ENCODE data around the gene FILIP1L. TPM values are rescaled to one million over a fixed set of nuclear protein-coding genes. Genes with fewer than 3 reads are reported as not detected.

The FILIP1L gene
- total RNA-seq, 1 experiment from 2014 or later, result 15.5 TPM

GRCh38 chr3:99981138-99981537 is 133.2 kb downstream of the FILIP1L start:
- Mint-ChIP-seq H3K36me3 (ENCODE audit: insufficient read depth, unreplicated experiment) (no peaks in the 10 kb centered on the region), H3K4me1 (ENCODE audit: low read depth, unreplicated experiment) (peaks cover 19% of the 10 kb centered on the region), H3K4me3 (ENCODE audit: unreplicated experiment) (no peak overlapping the region), H3K27me3 (ENCODE audit: insufficient read depth, unreplicated experiment) (no peaks in the 10 kb centered on the region), H3K9me3 (ENCODE audit: unreplicated experiment) (no peaks in the 10 kb centered on the region), H3K27ac (ENCODE audit: unreplicated experiment) (no peak overlapping the region)
- H3K27me3 ChIP-seq (replicated peaks; ENCODE audit: control insufficient read depth, insufficient read depth, low read length), result no peaks in the 10 kb centered on the region
- no peaks in the 10 kb centered on the region for H3K9me3 ChIP-seq
- intact Hi-C loops (cut with micrococcal nuclease; ENCODE audit: unreplicated experiment), result no loop called here
- no peak for TF ChIP-seq CTCF (IDR thresholded peaks at IDR 0.05; ENCODE audit: insufficient read depth in 1 of 2, low read depth in 1 of 2, low read length in 1 of 2, severe bottlenecking in 1 of 2, unreplicated experiment in 1 of 2)
- ChIA-PET POLR2A (no interaction called here), CTCF (no interaction called here)
- BruUV-seq (replicated peaks), result no TSS peak
- H3K36me3 ChIP-seq (ENCODE audit: control insufficient read depth, insufficient read depth, low read length), result no peaks in the 10 kb centered on the region
- H3K4me1 ChIP-seq, result peaks cover 17% of the 10 kb centered on the region
- DNase-seq, result no peak
- H3K4me3 ChIP-seq (ENCODE audit: low read depth, low read length), result no peak overlapping the region

- BruUV-seq (replicated peaks), result no TSS peak
These were observed 133.7 kb downstream of the FILIP1L start for GRCh38 chr3:99980606-99981005.

GRCh38 chr3:99978221-99978620 is 136.1 kb downstream of the FILIP1L start:
- peaks cover 11% of the 10 kb centered on the region for H3K4me1 Mint-ChIP-seq (ENCODE audit: low read depth, unreplicated experiment)
- no peaks in the 10 kb centered on the region for H3K27me3 Mint-ChIP-seq (ENCODE audit: insufficient read depth, unreplicated experiment)
- H3K9me3 Mint-ChIP-seq (ENCODE audit: unreplicated experiment), result no peaks in the 10 kb centered on the region
- no peaks in the 10 kb centered on the region for H3K9me3 ChIP-seq
- no TSS peak for BruUV-seq (replicated peaks)
- H3K36me3 ChIP-seq (ENCODE audit: control insufficient read depth, insufficient read depth, low read length), result no peaks in the 10 kb centered on the region
- TF ChIP-seq CTCF (IDR thresholded peaks at IDR 0.05; ENCODE audit: insufficient read depth in 1 of 2, low read depth in 1 of 2, low read length in 1 of 2, severe bottlenecking in 1 of 2, unreplicated experiment in 1 of 2), result no peak
- CTCF ChIA-PET, result no interaction called here
- H3K36me3 Mint-ChIP-seq (ENCODE audit: insufficient read depth, unreplicated experiment), result no peaks in the 10 kb centered on the region
- intact Hi-C loops (cut with micrococcal nuclease; ENCODE audit: unreplicated experiment), result no loop called here
- no peak overlapping the region for H3K4me3 ChIP-seq (ENCODE audit: low read depth, low read length)
- no peaks in the 10 kb centered on the region for H3K27me3 ChIP-seq (replicated peaks; ENCODE audit: control insufficient read depth, insufficient read depth, low read length)
- H3K4me3 Mint-ChIP-seq (ENCODE audit: unreplicated experiment), result no peak overlapping the region
- no peak for DNase-seq
- no peaks in the 10 kb centered on the region for H3K4me1 ChIP-seq
- POLR2A ChIA-PET, result no interaction called here
- H3K27ac Mint-ChIP-seq (ENCODE audit: unreplicated experiment), result no peak overlapping the region

More at GRCh38 chr3:99980606-99981005, 133.7 kb downstream of the FILIP1L start:
- no peaks in the 10 kb centered on the region for H3K27me3 Mint-ChIP-seq (ENCODE audit: insufficient read depth, unreplicated experiment)
- no peak overlapping the region for H3K27ac Mint-ChIP-seq (ENCODE audit: unreplicated experiment)
- no peak for TF ChIP-seq CTCF (IDR thresholded peaks at IDR 0.05; ENCODE audit: insufficient read depth in 1 of 2, low read depth in 1 of 2, low read length in 1 of 2, severe bottlenecking in 1 of 2, unreplicated experiment in 1 of 2)
- CTCF ChIA-PET, result no interaction called here
- no peaks in the 10 kb centered on the region for H3K36me3 Mint-ChIP-seq (ENCODE audit: insufficient read depth, unreplicated experiment)
- POLR2A ChIA-PET, result no interaction called here
- Histone ChIP-seq H3K4me3 (ENCODE audit: low read depth, low read length) (no peak overlapping the region), H3K9me3 (no peaks in the 10 kb centered on the region), H3K27me3 (replicated peaks; ENCODE audit: control insufficient read depth, insufficient read depth, low read length) (no peaks in the 10 kb centered on the region), H3K36me3 (ENCODE audit: control insufficient read depth, insufficient read depth, low read length) (no peaks in the 10 kb centered on the region), H3K4me1 (peaks cover 17% of the 10 kb centered on the region)
- H3K4me1 Mint-ChIP-seq (ENCODE audit: low read depth, unreplicated experiment), result peaks cover 19% of the 10 kb centered on the region
- H3K4me3 Mint-ChIP-seq (ENCODE audit: unreplicated experiment), result no peak overlapping the region
- intact Hi-C loops (cut with micrococcal nuclease; ENCODE audit: unreplicated experiment), result no loop called here
- no peaks in the 10 kb centered on the region for H3K9me3 Mint-ChIP-seq (ENCODE audit: unreplicated experiment)
- DNase-seq, result no peak
